CD4-positive, CD25-positive, alpha-beta regulatory T cell (primary cell): ENCODE measurements around the gene HSD17B13. TPM values are rescaled to one million over a fixed set of nuclear protein-coding genes. Genes with fewer than 3 reads are reported as not detected.
"Not testable (repeated sequence)": the region's sequence is repeated elsewhere in the genome, so short reads cannot be mapped to it uniquely, and the experiment has no call there.

Experiments used
- ATAC-seq, 2 donors: fragments of 150-1000 bp; cut with Tn5 transposase; one replicate each; pipeline ENCODE4 v1.10.0; 2021; ENCODE audit warnings: low read depth in 2 of 2, moderate number of reproducible peaks in 2 of 2, moderate library complexity in 1 of 2
- DNase-seq, 3 donors: peaks; one replicate each; pipeline versions ENCODE4 v3.0.0 to v3.0.0-alpha.2; 2012 to 2022; ENCODE audit warnings: mixed read lengths in 1 of 3
- H3K27ac ChIP-seq: one replicate; pipeline ENCODE4 v1.7.0; 2013; ENCODE audit warnings: mild to moderate bottlenecking, low read length; ENCODE audit not compliant: insufficient read depth, poor library complexity, severe bottlenecking
- H3K27me3 ChIP-seq: one replicate; pipeline ENCODE4 v1.7.0; 2013; ENCODE audit warnings: low read length; ENCODE audit not compliant: control insufficient read depth, insufficient read depth
- H3K36me3 ChIP-seq: one replicate; pipeline ENCODE4 v1.7.0; 2013; ENCODE audit warnings: mild to moderate bottlenecking, low read length, moderate library complexity; ENCODE audit not compliant: control insufficient read depth, insufficient read depth
- H3K4me1 ChIP-seq: 2 replicates; pipeline ENCODE4 v1.7.0; 2013; ENCODE audit warnings: mild to moderate bottlenecking, low read length; ENCODE audit not compliant: insufficient read depth, control insufficient read depth, poor library complexity, severe bottlenecking
- H3K4me3 ChIP-seq: one replicate; pipeline ENCODE4 v1.7.0; 2013; ENCODE audit warnings: low read depth, mild to moderate bottlenecking, low read length, moderate library complexity
- H3K9me3 ChIP-seq, 2 experiments: 1 replicate in 1 of 2; 2 replicates in 1 of 2; pipeline ENCODE4 v1.7.0; 2013; ENCODE audit warnings: low read length in 2 of 2, mild to moderate bottlenecking in 1 of 2, moderate library complexity in 1 of 2; ENCODE audit not compliant: control insufficient read depth in 2 of 2
- H3K27ac Mint-ChIP-seq, 3 donors: one replicate each; pipeline ENCODE4 v1.8.0; 2020 to 2022; ENCODE audit warnings: mild to moderate bottlenecking in 3 of 3, mixed read lengths in 3 of 3, moderate library complexity in 2 of 3
- H3K27me3 Mint-ChIP-seq: one replicate; pipeline ENCODE4 v1.8.0; 2022; ENCODE audit warnings: mild to moderate bottlenecking, mixed read lengths
- H3K36me3 Mint-ChIP-seq: one replicate; pipeline ENCODE4 v1.8.0; 2020; ENCODE audit warnings: mixed read lengths
- H3K4me1 Mint-ChIP-seq, 4 donors: one replicate each; pipeline ENCODE4 v1.8.0; 2020 to 2022; ENCODE audit warnings: mixed read lengths in 4 of 4, mild to moderate bottlenecking in 1 of 4
- H3K4me3 Mint-ChIP-seq, 4 donors: one replicate each; pipeline ENCODE4 v1.8.0; 2020 to 2022; ENCODE audit warnings: mild to moderate bottlenecking in 4 of 4, mixed read lengths in 4 of 4, moderate library complexity in 3 of 4
- H3K9me3 Mint-ChIP-seq, 7 donors: one replicate each; pipeline ENCODE4 v1.8.0; 2020 to 2022; ENCODE audit warnings: mixed read lengths in 7 of 7, mild to moderate bottlenecking in 3 of 7, moderate library complexity in 2 of 7
- polyA plus RNA-seq, 4 donors: library from polyadenylated mRNA; unstranded; fragments of 300-500 nt; fragmentation: Illumina TruSeq; gene quantifications; one replicate each; pipeline ENCODE4 v1.2.3, GENCODE V29; 2021
- total RNA-seq: library from RNA; stranded (reverse); gene quantifications from one replicate; pipeline ENCODE4 v1.2.3, GENCODE V29; 2022

Gene HSD17B13
- total and polyA plus RNA-seq, 5 donors from 2014 or later, result 0.09 to 0.52 TPM; not detected in 3

- Histone ChIP-seq H3K4me3 (no peak overlapping the region), H3K27ac (peak overlapping the region; percentile 21), H3K27me3 (no peaks in the 10 kb centered on the region), H3K36me3 (peaks cover 31% of the 10 kb centered on the region), H3K4me1 (no peaks in the 10 kb centered on the region), H3K9me3 (no peaks in the 10 kb centered on the region)
- DNase-seq (no peak), ATAC-seq (no peak)
- no peaks in the 10 kb centered on the region for H3K27me3 Mint-ChIP-seq
- peaks cover 44% of the 10 kb centered on the region for H3K36me3 Mint-ChIP-seq
- H3K4me1 Mint-ChIP-seq, result peaks cover 0 to 5% (median 1%) of the 10 kb centered on the region in 4 donors
- no peaks in the 10 kb centered on the region for H3K9me3 Mint-ChIP-seq
- H3K4me3 Mint-ChIP-seq, result no peak overlapping the region
- no peak overlapping the region for H3K27ac Mint-ChIP-seq
Observed at GRCh38 chr4:87356832-87357526, 34.3 kb upstream of the HSD17B13 start.

GRCh38 chr4:87354168-87355102 is 31.8 kb upstream of the HSD17B13 start:
- Mint-ChIP-seq H3K4me1 (peaks cover 0 to 5% (median 1%) of the 10 kb centered on the region in 4 donors), H3K27me3 (no peaks in the 10 kb centered on the region), H3K4me3 (no peak overlapping the region), H3K27ac (no peak overlapping the region), H3K9me3 (no peaks in the 10 kb centered on the region), H3K36me3 (peaks cover 35% of the 10 kb centered on the region)
- H3K27me3 ChIP-seq, result no peaks in the 10 kb centered on the region
- DNase-seq, result no peak
- H3K4me3 ChIP-seq, result no peak overlapping the region
- H3K4me1 ChIP-seq, result no peaks in the 10 kb centered on the region
- no peaks in the 10 kb centered on the region for H3K9me3 ChIP-seq
- H3K36me3 ChIP-seq, result peaks cover 20% of the 10 kb centered on the region
- no peak for ATAC-seq
- no peak overlapping the region for H3K27ac ChIP-seq

- no peaks in the 10 kb centered on the region for H3K9me3 Mint-ChIP-seq
- H3K27ac ChIP-seq, result no peak overlapping the region
- no peaks in the 10 kb centered on the region for H3K27me3 Mint-ChIP-seq
- peaks cover 32% of the 10 kb centered on the region for H3K36me3 Mint-ChIP-seq
- ATAC-seq, result no peak
- no peaks in the 10 kb centered on the region for H3K9me3 ChIP-seq
- peaks cover 0 to 5% (median 0%) of the 10 kb centered on the region in 4 donors for H3K4me1 Mint-ChIP-seq
- no peak overlapping the region for H3K4me3 ChIP-seq
- H3K27me3 ChIP-seq, result no peaks in the 10 kb centered on the region
- DNase-seq, result peak; percentile 16 to 26 (median 19)
- H3K4me3 Mint-ChIP-seq, result no peak overlapping the region
- peaks cover 16% of the 10 kb centered on the region for H3K36me3 ChIP-seq
- no peaks in the 10 kb centered on the region for H3K4me1 ChIP-seq
- H3K27ac Mint-ChIP-seq, result no peak overlapping the region
Observed at GRCh38 chr4:87353592-87353991, 30.9 kb upstream of the HSD17B13 start.

- no peaks in the 10 kb centered on the region for H3K27me3 Mint-ChIP-seq
- peaks cover 3 to 11% (median 5%) of the 10 kb centered on the region in 4 donors for H3K4me1 Mint-ChIP-seq
- no peaks in the 10 kb centered on the region for H3K4me1 ChIP-seq
- peaks cover 6 to 8% of the 10 kb centered on the region in 2 experiments for H3K9me3 ChIP-seq
- no peak for ATAC-seq
- no peak overlapping the region for H3K4me3 Mint-ChIP-seq
- no peaks in the 10 kb centered on the region for H3K27me3 ChIP-seq
- H3K27ac Mint-ChIP-seq, result no peak overlapping the region
- DNase-seq, result no peak
- H3K27ac ChIP-seq, result no peak overlapping the region
- H3K36me3 ChIP-seq, result peaks cover 26% of the 10 kb centered on the region
- peaks cover 0 to 14% (median 4%) of the 10 kb centered on the region in 7 donors for H3K9me3 Mint-ChIP-seq
- H3K36me3 Mint-ChIP-seq, result peaks cover 45% of the 10 kb centered on the region
- no peak overlapping the region for H3K4me3 ChIP-seq
Observed at GRCh38 chr4:87345139-87345538, 22.5 kb upstream of the HSD17B13 start.

- Histone ChIP-seq H3K27me3 (no peaks in the 10 kb centered on the region), H3K4me1 (no peaks in the 10 kb centered on the region), H3K27ac (no peak overlapping the region), H3K36me3 (peaks cover 47% of the 10 kb centered on the region), H3K4me3 (no peak overlapping the region), H3K9me3 (peaks cover 6 to 8% of the 10 kb centered on the region in 2 experiments)
- Mint-ChIP-seq H3K9me3 (peaks cover 0 to 19% (median 4%) of the 10 kb centered on the region in 7 donors), H3K4me1 (peaks cover 4 to 11% (median 5%) of the 10 kb centered on the region in 4 donors), H3K4me3 (no peak overlapping the region), H3K27me3 (no peaks in the 10 kb centered on the region), H3K27ac (peak overlapping the region in 1 of 3 donors; percentile 33), H3K36me3 (peaks cover 66% of the 10 kb centered on the region)
- ATAC-seq (no peak), DNase-seq (no peak)
Observed at GRCh38 chr4:87342872-87343271, 20.2 kb upstream of the HSD17B13 start.

- not testable (repeated sequence) for H3K4me3 Mint-ChIP-seq, DNase-seq, H3K27ac Mint-ChIP-seq, H3K4me3 ChIP-seq, ATAC-seq, H3K4me1 ChIP-seq, H3K27ac ChIP-seq, H3K27me3 ChIP-seq, H3K9me3 ChIP-seq, H3K27me3 Mint-ChIP-seq
- Mint-ChIP-seq H3K9me3 (peaks cover 0 to 19% (median 4%) of the 10 kb centered on the region in 7 donors), H3K4me1 (peaks cover 4 to 11% (median 5%) of the 10 kb centered on the region in 4 donors), H3K36me3 (peaks cover 71% of the 10 kb centered on the region)
- peaks cover 53% of the 10 kb centered on the region for H3K36me3 ChIP-seq
Observed at GRCh38 chr4:87341954-87342635, 19.4 kb upstream of the HSD17B13 start.

- DNase-seq (no peak), ATAC-seq (no peak)
- peaks cover 3% of the 10 kb centered on the region in 2 experiments for H3K9me3 ChIP-seq
- no peak overlapping the region for H3K4me3 ChIP-seq
- peaks cover 63% of the 10 kb centered on the region for H3K36me3 ChIP-seq
- no peak overlapping the region for H3K4me3 Mint-ChIP-seq
- no peak overlapping the region for H3K27ac ChIP-seq
- H3K4me1 Mint-ChIP-seq, result peaks cover 3 to 5% (median 4%) of the 10 kb centered on the region in 4 donors
- peaks cover 0 to 18% (median 3%) of the 10 kb centered on the region in 7 donors for H3K9me3 Mint-ChIP-seq
- no peaks in the 10 kb centered on the region for H3K27me3 Mint-ChIP-seq
- H3K4me1 ChIP-seq, result no peaks in the 10 kb centered on the region
- no peaks in the 10 kb centered on the region for H3K27me3 ChIP-seq
- peaks cover 72% of the 10 kb centered on the region for H3K36me3 Mint-ChIP-seq
- H3K27ac Mint-ChIP-seq, result peak overlapping the region in 1 of 3 donors; percentile 67
Observed at GRCh38 chr4:87339440-87339839, 16.8 kb upstream of the HSD17B13 start.
